Subcutaneous adipose tissue (tissue), 4 donors: ENCODE results near the gene OR5B21. TPM values are rescaled to one million over a fixed set of nuclear protein-coding genes. Genes with fewer than 3 reads are reported as not detected.

ENCODE experiments used
- CTCF ChIP-seq: fragments of 450-650 bp; IDR thresholded peaks from one replicate; pipeline ENCODE4 v1.5.1; 2016; ENCODE audit warnings: low read depth, mild to moderate bottlenecking, control low read depth, antibody characterized with exemption, moderate library complexity
- total RNA-seq, 4 donors: library from RNA; depleted of rRNA; stranded (reverse); fragments of >200 nt; gene quantifications; one replicate each; pipeline ENCODE4 v1.1.0, GENCODE V29; 2016

Gene OR5B21
- total RNA-seq, 4 donors from 2014 or later, result not detected

- no peak for TF ChIP-seq CTCF
Observed at GRCh38 chr11:58525037-58525614, 17.2 kb upstream of the OR5B21 start.

- TF ChIP-seq CTCF, result no peak
Observed at GRCh38 chr11:58524232-58525036, 16.5 kb upstream of the OR5B21 start.

GRCh38 chr11:58513747-58514367 is 6.0 kb upstream of the OR5B21 start:
- TF ChIP-seq CTCF, result no peak

- no peak for TF ChIP-seq CTCF
Observed at GRCh38 chr11:58511636-58512035, 3.7 kb upstream of the OR5B21 start.

- no peak for TF ChIP-seq CTCF
Observed at GRCh38 chr11:58509748-58510147, 1.8 kb upstream of the OR5B21 start.

- no peak for TF ChIP-seq CTCF
Observed at GRCh38 chr11:58508814-58509213, 909 bp upstream of the OR5B21 start.

- TF ChIP-seq CTCF, result no peak
Observed at GRCh38 chr11:58507355-58507754, 550 bp downstream of the OR5B21 start.
